Parathyroid adenoma (tissue), 2 donors: ENCODE results near the gene SLC16A9.

Experiments used
- H2AFZ ChIP-seq: fragments of 300-600 bp; sonication (generic); one replicate; pipeline ENCODE4 v1.7.0; 2017; ENCODE audit warnings: antibody characterized with exemption, mild to moderate bottlenecking
- H3K27ac ChIP-seq: fragments of 300-600 bp; sonication (generic); one replicate; pipeline ENCODE4 v1.7.0; 2017
- H3K27me3 ChIP-seq: fragments of 300-600 bp; sonication (generic); one replicate; pipeline ENCODE4 v1.7.0; 2017; ENCODE audit warnings: low read length; ENCODE audit not compliant: control insufficient read depth, insufficient read depth
- H3K36me3 ChIP-seq: fragments of 300-600 bp; sonication (generic); one replicate; pipeline ENCODE4 v1.7.0; 2017; ENCODE audit warnings: low read length; ENCODE audit not compliant: control insufficient read depth, insufficient read depth
- H3K4me1 ChIP-seq: fragments of 300-600 bp; sonication (generic); one replicate; pipeline ENCODE4 v1.7.0; 2017; ENCODE audit warnings: control low read depth
- H3K4me2 ChIP-seq: fragments of 300-600 bp; sonication (generic); one replicate; pipeline ENCODE4 v1.7.0; 2017; ENCODE audit warnings: low read length
- H3K4me3 ChIP-seq: fragments of 300-600 bp; sonication (generic); one replicate; pipeline ENCODE4 v1.7.0; 2017; ENCODE audit warnings: low read depth, low read length
- H3K79me2 ChIP-seq: fragments of 300-600 bp; sonication (generic); one replicate; pipeline ENCODE4 v1.7.0; 2017; ENCODE audit warnings: control low read depth
- H3K9ac ChIP-seq: fragments of 300-600 bp; sonication (generic); one replicate; pipeline ENCODE4 v1.7.0; 2017; ENCODE audit warnings: mild to moderate bottlenecking
- H3K9me3 ChIP-seq: fragments of 300-600 bp; sonication (generic); one replicate; pipeline ENCODE4 v1.7.0; 2017; ENCODE audit warnings: low read length; ENCODE audit not compliant: control insufficient read depth
- CTCF ChIP-seq: fragments of 300-600 bp; sonication (generic); IDR thresholded peaks from one replicate; pipeline ENCODE4 v1.7.0; 2017; ENCODE audit warnings: antibody characterized with exemption, mild to moderate bottlenecking
- donor health status: primary hyperparathyroidism.

Gene SLC16A9

GRCh38 chr10:59695637-59696036 is 14.0 kb downstream of the SLC16A9 start:
- Histone ChIP-seq H3K27me3 (no peaks in the 10 kb centered on the region), H3K4me3 (no peak overlapping the region), H3K27ac (no peak overlapping the region), H2AFZ (no peak overlapping the region), H3K79me2 (no peaks in the 10 kb centered on the region), H3K9me3 (no peaks in the 10 kb centered on the region), H3K4me1 (no peaks in the 10 kb centered on the region), H3K4me2 (no peak overlapping the region), H3K9ac (no peak overlapping the region), H3K36me3 (no peaks in the 10 kb centered on the region)
- no peak for TF ChIP-seq CTCF

GRCh38 chr10:59694936-59695335 is 14.7 kb downstream of the SLC16A9 start:
- Histone ChIP-seq H2AFZ (no peak overlapping the region), H3K79me2 (no peaks in the 10 kb centered on the region), H3K27me3 (no peaks in the 10 kb centered on the region), H3K4me1 (no peaks in the 10 kb centered on the region), H3K4me3 (no peak overlapping the region), H3K9ac (no peak overlapping the region), H3K27ac (no peak overlapping the region), H3K9me3 (no peaks in the 10 kb centered on the region), H3K4me2 (no peak overlapping the region), H3K36me3 (no peaks in the 10 kb centered on the region)
- no peak for TF ChIP-seq CTCF

GRCh38 chr10:59692113-59692512 is 17.5 kb downstream of the SLC16A9 start:
- Histone ChIP-seq H3K36me3 (no peaks in the 10 kb centered on the region), H3K9ac (no peak overlapping the region), H3K79me2 (no peaks in the 10 kb centered on the region), H3K4me2 (no peak overlapping the region), H3K27ac (no peak overlapping the region), H2AFZ (no peak overlapping the region), H3K4me3 (no peak overlapping the region), H3K27me3 (no peaks in the 10 kb centered on the region), H3K4me1 (no peaks in the 10 kb centered on the region), H3K9me3 (no peaks in the 10 kb centered on the region)
- TF ChIP-seq CTCF, result no peak

GRCh38 chr10:59688921-59689351 is 20.7 kb downstream of the SLC16A9 start:
- H3K27me3 ChIP-seq, result no peaks in the 10 kb centered on the region
- no peak overlapping the region for H2AFZ ChIP-seq
- H3K4me3 ChIP-seq, result no peak overlapping the region
- no peak overlapping the region for H3K4me2 ChIP-seq
- no peaks in the 10 kb centered on the region for H3K79me2 ChIP-seq
- no peaks in the 10 kb centered on the region for H3K9me3 ChIP-seq
- H3K4me1 ChIP-seq, result no peaks in the 10 kb centered on the region
- H3K27ac ChIP-seq, result no peak overlapping the region
- H3K9ac ChIP-seq, result no peak overlapping the region
- TF ChIP-seq CTCF, result no peak
- no peaks in the 10 kb centered on the region for H3K36me3 ChIP-seq

GRCh38 chr10:59687657-59688056 is 22.0 kb downstream of the SLC16A9 start:
- Histone ChIP-seq H3K9me3 (no peaks in the 10 kb centered on the region), H3K79me2 (no peaks in the 10 kb centered on the region), H3K4me3 (no peak overlapping the region), H3K4me2 (no peak overlapping the region), H3K4me1 (no peaks in the 10 kb centered on the region), H2AFZ (no peak overlapping the region), H3K9ac (no peak overlapping the region), H3K27me3 (no peaks in the 10 kb centered on the region), H3K36me3 (no peaks in the 10 kb centered on the region), H3K27ac (no peak overlapping the region)
- TF ChIP-seq CTCF, result no peak
